Choroid plexus epithelial cell (primary cell): ENCODE measurements around the gene MYO10.

Source experiments
- DNase-seq: peaks from one replicate; pipeline ENCODE4 v3.0.0-alpha.2; 2010; ENCODE audit warnings: low read depth
- H3K4me3 ChIP-seq: 2 replicates; pipeline ENCODE4 v1.5.1; 2011; ENCODE audit warnings: low read depth, mild to moderate bottlenecking, control low read depth, low read length, moderate library complexity
- CTCF ChIP-seq: conservative IDR thresholded peaks from 2 replicates; pipeline ENCODE4 v1.5.1; 2011; ENCODE audit warnings: low read depth, mild to moderate bottlenecking, control low read depth, inconsistent platforms, low read length, moderate library complexity

MYO10 gene

GRCh38 chr5:16791036-16791705 is 144.9 kb downstream of the MYO10 start:
- peak; percentile 69 for TF ChIP-seq CTCF
- peak; percentile 82 for DNase-seq
- no peak overlapping the region for H3K4me3 ChIP-seq

DNA sequence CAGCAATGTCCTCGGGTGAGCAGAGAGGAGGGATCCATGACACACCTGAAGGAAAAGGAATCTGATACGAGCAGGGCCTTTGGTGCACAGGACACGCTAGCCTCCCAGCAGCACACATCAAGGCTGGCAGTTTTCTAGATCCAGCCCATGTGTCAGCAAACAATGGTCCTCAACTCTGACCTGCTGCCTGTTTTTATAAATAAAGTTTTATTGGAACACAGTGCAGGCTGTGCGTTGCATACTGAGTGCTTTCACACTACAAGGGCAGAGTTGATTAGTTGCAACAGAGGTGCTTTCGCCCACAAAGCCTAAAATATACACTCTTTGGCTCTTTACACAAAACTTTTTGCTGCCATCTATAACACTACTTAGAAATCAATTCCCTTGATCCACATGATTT is 147.1 kb downstream of the MYO10 start:
- DNase-seq: no peak
- TF ChIP-seq CTCF: no peak
- no peak overlapping the region for H3K4me3 ChIP-seq

DNA sequence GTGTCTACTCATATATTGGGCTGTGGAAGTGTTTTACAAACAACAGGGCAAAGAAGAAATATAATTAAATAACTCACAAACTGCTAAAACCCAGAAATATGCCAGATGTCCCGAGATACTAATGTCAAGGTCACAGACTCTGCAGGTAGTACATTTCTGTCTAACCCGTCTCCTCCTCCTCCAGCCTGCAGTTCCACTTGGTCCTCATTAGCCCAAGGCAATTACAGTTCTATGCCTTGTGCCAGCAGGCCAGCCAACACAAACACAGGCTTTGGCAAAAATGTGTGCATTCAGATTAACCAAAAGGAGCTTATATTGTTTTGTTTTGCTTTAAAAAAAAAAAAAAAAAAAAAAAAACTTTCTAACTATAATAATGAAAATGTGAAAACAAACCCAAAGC is 148.8 kb downstream of the MYO10 start:
- no peak for DNase-seq
- no peak overlapping the region for H3K4me3 ChIP-seq
- no peak for TF ChIP-seq CTCF

DNA sequence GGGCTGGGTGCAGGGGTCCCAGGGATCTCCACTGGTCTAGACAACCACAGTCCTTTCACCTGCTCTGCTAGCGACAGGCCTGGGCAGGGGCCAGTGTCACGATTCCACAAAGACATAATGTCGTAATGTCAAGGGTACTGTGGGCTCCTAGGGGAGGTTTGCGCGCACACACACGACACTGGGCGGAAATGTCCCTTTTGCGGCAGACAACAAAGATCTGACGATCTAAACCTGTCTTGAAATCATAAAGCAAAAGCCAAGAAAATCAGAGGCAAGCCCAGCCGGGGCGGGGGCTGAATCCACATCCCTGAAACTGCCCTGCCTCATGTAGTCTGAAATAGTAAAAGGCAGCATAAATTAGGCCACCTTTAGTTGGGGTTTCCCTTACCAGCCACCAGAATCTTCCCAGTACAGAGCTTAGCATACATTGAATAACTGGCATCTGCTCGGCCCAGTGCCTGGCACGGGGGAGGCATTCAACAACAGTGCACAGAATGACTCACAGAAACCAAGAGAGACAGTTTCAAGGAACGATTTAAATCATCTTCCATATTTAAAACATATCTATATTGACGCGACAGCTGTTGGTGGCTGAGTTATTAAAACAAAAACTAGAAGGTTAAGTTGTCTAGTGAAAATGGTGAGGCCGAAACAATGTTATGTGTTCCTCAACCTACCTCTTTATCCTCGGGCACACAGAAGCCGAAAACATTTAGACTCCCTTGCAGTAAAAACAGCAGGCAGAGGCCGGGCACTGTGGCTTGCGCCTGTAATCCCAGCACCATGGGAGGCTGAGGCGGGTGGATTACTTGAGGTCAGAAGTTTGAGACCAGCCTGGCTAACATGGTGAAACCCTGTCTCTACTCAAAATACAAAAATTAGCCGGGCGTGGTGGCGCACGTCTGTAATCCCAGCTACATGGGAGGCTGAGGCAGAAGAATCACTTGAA is 151.0 kb downstream of the MYO10 start:
- H3K4me3 ChIP-seq: no peak overlapping the region
- DNase-seq: peak; percentile 26
- TF ChIP-seq CTCF: no peak

DNA sequence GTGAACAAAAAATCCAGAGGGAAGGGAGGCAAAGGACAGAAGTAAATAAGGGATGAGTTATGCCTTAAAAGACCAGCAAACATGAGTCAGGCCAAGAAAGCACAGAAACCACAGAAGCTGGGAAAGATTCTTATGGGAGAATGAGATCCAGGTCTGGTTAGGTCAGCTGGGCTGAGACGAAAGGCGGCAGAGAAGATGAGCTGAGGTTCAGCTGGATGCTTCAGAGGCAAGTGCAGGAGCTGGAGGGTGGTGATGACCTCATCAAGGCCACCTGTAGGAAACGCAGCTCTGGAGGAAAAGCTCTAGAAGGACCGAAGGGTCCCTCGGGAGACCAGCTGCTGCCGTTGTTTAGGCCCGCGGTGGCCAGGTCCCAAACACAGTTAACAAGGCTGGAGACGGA is 152.0 kb downstream of the MYO10 start:
- DNase-seq: peak; percentile 61
- TF ChIP-seq CTCF: no peak
- H3K4me3 ChIP-seq: no peak overlapping the region

GRCh38 chr5:16781828-16782626 is 154.1 kb downstream of the MYO10 start:
- no peak for DNase-seq
- TF ChIP-seq CTCF: no peak
- H3K4me3 ChIP-seq: no peak overlapping the region
